Cardiac septum (tissue), 1 donor: ENCODE data around the gene NEURL1B. TPM values are rescaled to one million over a fixed set of nuclear protein-coding genes. Genes with fewer than 3 reads are reported as not detected.
A peak's percentile ranks its signal among the peaks of the same experiment; 100 is the strongest.
"Not testable (repeated sequence)": the region's sequence is repeated elsewhere in the genome, so short reads cannot be mapped to it uniquely, and the experiment has no call there.

Experiments used
- DNase-seq: peaks from one replicate; pipeline ENCODE4 v3.0.0-alpha.2; 2020; ENCODE audit warnings: low spot score
- intact Hi-C: fragments of 100-400 bp; cut with DNase I; formaldehyde crosslinking; loops from one replicate; pipeline ENCODE4 v1.14.0; 2022
- total RNA-seq: library from RNA; stranded (reverse); fragmentation: NEBNext Ultra II Directional; extraction: Animal tissue kit (Norgen Biotek cat#: 25700); gene quantifications from one replicate; pipeline ENCODE4 v1.2.1, GENCODE V29; 2021
- donor health status: DM: no; HTN: no; CAD: no.

Gene NEURL1B
- total RNA-seq, 1 donor from 2014 or later = 19.7 TPM

DNA sequence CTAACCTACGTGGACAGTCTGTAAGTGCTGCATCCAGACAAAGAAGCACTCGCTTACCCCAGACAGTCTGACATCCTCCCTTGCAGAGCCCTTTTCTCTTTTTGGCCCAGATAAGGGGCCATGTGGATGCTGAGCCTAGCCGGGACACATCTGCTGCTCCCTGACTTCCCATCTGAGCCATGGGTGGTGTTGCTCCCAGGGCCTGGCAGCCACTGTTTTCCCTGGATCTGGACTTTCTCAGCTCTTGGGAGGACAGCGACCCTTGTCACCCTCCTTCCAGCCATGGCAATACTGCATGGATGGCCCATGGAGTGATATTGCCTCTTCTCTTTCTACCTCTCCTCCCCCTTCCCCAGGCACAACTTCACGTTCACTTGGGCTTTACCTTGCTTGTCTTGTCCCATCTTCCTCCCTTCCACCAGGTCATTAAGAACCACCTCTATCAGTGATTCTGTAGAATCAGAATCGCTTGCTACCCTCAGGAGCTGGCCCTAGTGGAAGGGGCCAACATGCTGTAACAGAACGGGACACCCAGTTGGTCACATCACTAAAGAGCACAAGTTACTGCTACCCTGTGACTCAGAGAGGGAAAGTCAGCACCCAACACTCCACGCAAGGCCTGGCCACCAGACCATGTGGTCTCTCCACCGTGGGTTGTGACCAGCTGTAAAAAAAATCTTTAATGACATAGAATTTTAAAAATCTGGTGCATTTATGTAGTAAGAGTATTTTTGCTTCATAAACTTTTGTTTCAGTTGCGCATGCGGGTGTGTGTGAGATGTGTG lies 4.4 kb downstream of the NEURL1B start:
- intact Hi-C loops = no loop called here
- no peak for DNase-seq

DNA sequence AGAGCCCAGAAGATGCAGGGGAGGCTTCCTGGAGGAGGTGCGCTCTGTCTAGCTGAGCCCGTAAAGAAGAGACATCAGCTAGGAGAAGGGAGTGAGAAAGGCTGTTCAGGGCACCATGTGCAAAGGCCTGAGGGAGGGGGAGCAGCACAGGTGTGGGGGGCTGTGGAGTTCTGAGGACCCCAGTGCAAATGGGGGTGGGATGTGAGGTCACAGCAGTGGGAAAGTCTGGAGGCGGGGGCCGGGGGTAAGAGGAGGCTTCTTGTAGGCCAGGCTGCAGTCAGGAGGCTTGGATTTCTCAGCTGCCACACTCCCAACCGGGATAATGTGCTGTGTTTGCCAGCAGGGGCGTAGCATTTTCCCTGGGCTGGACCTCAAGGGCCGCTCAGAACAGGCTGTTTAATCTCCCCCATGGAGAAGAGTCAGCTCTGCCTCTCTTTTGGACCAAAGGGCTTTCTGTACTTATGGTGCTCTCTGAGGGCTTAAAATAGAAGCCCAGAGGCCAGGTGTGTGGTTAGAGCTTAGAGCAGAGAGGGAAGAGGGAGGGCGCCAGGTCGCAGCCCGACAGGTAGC lies 5.7 kb downstream of the NEURL1B start:
- intact Hi-C loops = no loop called here
- no peak for DNase-seq

DNA sequence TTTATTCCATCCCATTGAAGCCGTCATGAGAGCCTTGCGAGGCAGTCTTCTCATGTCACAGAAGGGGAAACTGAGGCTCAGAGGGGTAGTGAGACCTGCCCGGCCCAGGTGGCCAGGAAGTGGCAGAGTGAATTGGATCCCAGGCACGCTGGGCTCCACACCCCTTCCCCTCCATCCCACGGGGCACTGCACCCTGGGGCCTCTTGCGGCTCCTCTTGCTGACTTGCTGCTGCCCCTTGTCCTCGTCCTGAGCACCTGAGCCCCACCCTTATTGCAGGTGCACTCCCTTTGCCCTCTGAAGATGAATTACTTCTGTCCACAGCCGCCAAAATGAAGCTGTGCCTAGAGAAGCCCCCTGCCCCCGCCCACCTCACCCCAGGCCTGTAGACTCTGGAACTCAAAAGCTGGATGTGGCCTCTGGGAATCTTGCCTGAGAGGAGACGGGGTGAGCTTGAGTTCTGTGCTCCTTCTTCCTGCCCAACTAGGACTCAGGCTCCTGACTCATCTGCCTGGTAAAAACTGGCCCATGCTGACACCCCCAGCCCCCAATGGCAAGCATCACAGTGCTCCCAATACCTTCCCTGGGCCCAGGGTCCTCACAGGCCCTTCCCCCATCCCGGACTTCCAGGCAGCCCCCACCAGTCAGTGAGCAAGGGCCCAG lies 6.4 kb downstream of the NEURL1B start:
- no peak for DNase-seq
- intact Hi-C loops = no loop called here

DNA sequence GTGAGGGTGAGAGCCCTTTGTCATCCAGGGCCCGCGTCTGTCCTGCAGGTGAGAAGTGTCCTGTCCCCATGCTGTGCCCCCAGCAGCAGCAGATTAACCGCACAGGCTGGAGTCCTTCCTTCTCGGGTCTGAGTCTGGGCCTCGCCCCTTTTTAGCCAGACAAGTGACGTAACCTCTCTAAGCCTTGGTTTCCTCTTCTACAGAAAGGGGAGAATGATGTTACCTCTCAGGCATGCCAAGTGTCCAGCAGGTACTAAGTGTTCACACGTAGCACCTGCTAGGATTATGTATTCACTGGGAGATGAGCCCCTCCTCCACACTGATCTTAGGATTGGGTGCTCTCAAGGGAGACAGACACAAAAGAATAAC lies 6.9 kb downstream of the NEURL1B start:
- no peak for DNase-seq
- intact Hi-C loops = no loop called here

DNA sequence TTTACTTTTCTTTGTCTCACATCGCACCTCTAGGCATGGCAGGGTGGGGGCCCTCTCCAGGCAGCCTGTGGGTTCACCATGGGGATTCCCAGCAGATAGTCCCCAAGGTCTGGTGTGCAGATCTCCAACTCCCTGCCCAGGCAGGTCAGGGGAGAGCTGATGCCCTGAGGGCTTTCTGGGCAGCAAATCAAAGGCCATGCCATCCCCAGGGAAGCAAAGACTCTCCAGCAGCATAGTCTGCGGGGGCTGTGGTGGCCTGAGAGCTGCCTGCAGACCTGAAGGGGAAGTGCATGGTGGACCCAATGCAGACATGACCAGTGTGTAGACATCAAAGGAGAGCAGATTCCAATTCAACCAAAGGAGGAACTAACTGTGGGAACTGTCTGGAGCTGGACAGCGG lies 7.7 kb downstream of the NEURL1B start:
- no peak for DNase-seq
- intact Hi-C loops = no loop called here

DNA sequence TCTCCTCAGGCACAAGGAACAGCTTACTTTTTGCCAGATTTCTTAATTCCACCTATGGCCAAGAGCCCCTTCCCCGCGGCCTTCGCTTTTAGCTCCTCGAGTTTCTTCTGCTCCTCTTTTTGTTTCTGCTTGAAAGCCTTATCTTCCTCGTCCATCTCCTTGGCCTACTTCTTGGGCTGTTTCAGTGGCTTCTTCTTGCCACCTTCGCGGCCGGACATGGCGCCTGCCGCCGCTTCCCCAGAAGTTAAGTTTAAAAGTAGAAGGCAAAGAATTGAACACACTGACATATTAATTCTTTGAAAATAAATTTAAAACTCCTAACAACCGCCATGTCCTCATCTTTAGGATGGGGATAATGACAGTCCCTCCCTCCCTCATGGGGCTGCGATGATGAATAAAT lies 15.4 kb downstream of the NEURL1B start:
- intact Hi-C loops, DNase-seq: not testable (repeated sequence)

DNA sequence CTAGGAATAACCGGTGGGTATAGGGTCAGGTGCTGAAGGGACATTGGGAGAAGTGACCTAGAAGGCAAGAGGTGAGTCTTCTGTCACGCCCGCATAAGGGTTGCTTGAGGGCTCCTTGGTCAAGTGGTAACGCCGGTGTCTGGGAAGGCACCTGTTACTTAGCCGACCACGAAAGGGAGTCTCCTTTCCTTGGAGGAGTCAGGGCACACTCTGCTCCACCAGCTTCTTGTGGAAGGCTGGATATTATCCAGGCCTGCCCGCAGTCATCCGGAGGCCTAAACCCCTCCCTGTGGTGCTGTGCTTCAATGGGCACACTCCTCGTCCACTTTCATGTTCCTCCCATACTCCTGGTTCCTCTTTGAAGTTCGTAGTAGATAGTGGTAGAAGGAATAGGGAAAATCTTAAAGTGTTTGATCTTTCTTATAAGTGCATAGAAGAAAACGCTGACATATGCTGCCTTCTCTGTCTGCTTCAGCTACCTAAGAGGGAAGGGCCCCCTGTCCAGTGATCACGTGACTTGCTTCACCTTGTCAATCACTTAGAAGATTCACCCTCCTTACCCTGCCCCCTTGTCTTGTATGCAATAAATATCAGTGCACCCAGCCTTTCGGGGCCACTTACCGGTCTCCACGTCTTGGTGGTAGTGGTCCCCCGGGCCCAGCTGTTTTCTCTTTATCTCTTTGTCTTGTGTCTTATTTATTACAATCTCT lies 16.6 kb downstream of the NEURL1B start:
- intact Hi-C loops = not testable (repeated sequence)

DNA sequence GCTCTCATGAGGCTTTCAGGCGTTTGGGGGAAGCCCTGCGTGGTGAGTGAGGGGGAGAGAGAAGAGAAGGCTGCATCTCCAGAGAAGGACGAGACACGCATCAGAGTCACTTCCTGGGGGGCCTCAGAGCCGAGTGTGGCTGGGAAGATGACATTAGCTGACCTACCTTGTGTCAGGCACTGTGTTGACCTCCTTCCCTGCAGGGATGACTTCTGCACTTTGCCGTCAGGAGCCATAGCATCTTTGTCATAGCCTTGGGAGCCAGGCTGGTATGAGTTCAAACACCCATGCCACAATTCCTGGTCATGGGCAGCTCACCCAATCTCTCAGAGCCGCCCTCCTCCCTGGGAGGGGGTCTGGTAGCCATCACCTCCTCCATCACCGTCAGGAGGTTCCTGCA lies 17.3 kb downstream of the NEURL1B start:
- intact Hi-C loops = no loop called here
- DNase-seq = no peak

More for the DNA sequence above, 16.6 kb downstream of the NEURL1B start:
- not testable (repeated sequence) for DNase-seq

DNA sequence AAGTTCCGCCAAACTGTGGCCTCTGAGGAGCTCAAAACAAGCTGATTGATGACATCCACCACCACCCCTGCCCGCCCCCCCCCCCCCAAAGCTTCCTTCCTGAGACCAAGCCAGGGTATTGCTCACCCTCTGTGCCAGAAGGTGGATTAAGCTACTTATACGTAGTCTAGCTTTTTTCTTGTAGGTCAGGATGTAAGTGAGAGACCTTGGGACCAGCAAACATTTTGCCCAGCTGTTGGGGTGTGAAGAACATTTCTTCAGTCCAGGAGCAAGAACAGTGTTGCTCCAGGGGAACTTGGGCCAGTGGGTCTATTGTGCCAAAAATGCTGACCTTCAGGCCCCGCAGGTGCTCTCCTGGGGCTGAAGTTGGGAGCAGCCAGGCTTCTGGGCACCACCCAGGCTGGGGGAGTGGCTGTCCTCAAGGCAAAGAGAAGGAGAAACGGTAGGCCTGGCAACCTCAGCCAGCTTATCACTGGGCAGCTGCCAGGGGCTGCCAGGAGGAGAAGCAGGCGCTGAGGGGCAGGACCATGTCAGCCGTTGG lies 18.0 kb downstream of the NEURL1B start:
- peak; percentile 87 for DNase-seq
- intact Hi-C loops = no loop called here

DNA sequence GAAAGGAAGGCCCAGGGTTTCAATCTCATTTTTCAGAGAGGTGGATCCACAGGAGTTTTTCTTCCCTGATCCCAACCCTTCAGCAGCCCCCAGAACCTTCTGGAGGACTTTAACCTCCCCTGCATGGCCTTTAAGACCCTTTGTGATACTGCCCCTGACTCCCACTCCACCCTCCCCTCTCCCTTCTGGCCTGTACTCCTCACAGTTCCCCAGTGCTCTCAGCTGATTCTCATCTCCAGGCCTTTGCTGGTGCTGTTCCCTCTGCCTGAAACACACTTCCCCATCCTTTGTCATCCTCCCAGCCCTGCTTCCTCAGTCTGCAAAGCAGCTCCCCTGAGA lies 18.5 kb downstream of the NEURL1B start:
- DNase-seq = no peak
- intact Hi-C loops = no loop called here

DNA sequence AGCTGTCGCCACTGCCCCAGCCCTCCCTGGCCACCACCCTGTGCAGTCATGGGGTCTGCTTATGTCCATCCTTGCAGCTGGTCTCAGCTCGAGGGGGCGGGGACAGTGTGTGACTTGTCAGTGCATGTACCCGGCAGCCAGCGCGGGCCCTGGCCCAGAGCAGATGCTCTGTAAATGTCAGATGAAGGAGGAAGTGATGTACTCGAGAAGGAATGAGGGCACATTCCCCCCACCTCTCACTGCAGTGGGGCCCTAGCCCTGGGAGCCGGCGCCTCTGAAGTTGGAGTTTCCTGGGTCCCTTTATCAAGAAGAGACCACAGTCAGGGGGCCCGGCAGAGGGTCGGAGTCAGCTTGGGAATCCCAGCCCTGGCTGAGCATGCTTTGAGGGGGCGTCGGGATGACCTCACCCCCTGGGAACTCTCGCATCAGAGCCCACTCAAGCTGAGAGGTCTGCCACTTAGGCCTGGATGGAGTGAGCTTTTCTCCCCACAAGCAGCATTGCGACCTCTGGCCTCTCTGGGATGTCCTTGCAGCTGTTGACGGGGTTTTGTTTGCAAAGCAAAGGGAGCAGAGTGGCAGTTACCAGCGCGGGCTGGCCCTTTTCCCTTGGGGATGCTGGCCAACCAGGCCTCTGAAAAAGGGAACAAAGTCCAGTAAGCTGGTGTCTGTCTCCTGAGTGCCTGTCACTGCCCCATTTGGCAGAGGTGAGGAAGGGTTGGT lies 19.0 kb downstream of the NEURL1B start:
- peak; percentile 94 for DNase-seq
- intact Hi-C loops = loop anchor here (2.0 kb wide), 1 partner anchor 35 kb away; no protein-coding TSS in a partner anchor

DNA sequence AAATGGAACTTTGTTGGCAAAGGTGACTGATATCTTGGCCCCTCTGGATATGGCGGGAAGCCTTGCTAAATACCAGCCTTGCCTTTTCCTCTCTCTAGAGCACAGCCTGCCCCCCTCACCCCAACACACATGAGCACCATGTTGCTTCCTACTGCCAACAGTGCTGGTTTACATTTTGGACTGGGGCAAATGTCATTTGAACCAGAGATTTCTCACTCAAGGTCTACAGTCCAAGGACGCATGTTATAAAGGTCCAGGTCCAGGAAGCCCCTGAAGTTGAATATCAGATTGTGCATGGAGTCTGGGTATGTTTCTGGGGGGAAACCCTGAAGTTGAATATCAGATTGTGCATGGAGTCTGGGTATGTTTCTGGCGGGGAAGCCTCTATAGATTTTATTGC lies 19.9 kb downstream of the NEURL1B start:
- intact Hi-C loops = loop anchor here (2.0 kb wide), 1 partner anchor 34 kb away; no protein-coding TSS in a partner anchor
- no peak for DNase-seq

DNA sequence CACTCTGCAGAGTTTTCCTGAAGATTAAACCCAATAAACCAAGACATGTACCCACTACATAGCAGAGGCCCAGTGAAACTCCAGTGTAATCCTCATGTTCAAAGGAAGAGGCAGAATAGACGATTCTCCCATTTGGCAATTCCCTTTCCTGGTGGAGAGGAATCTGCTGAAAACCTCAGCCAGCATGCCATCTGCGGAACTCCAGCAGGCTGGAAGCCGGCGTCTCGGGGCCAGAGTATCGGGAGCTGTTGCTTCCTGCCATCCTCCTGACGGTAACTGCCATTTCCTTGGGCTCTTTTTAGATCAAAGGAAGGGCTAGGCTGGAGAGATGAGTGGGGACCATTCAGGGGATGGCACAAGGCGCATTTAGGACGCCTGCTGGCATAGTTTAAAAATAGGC lies 20.5 kb downstream of the NEURL1B start:
- intact Hi-C loops = loop anchor here (2.0 kb wide), 1 partner anchor 33 kb away; no protein-coding TSS in a partner anchor
- DNase-seq = no peak

DNA sequence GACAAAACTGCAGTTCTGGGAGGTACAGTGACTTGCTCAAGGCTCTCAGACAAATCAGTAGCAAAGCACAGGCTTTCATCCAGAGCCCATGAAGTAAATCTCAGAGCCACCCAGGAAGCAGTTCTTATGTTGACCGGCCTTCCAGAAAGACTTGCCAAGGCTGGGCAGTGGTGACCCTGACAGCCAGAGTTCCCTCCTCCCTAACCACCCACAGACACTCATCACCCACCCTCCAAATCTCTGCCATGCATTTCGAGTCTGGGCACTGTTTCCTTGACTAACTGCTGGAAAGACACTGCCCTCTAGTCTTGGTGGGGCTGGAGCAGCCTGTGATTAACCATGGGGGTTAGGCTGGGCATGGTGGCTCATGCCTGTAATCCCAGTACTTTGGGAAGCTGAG lies 21.5 kb downstream of the NEURL1B start:
- intact Hi-C loops = no loop called here
- no peak for DNase-seq

DNA sequence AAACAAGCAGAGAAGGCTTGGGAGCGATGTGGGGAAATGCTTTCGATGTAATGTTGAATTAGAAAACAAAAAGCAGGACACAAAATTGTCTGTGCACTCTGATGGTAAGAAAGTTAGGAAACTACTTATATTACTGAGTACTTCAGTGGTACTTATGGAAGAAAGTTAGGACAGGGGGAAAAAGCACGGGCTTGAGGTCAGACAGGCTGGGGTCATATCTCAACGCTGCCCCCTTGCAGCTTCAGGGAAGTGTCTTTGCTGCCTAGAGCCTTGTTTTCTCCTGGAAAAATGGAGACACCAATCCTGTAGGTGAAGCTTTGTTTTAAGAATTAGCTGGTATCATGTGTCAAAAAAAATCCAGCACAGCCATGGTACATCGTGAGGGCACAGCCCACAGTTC lies 23.0 kb downstream of the NEURL1B start:
- intact Hi-C loops = no loop called here
- DNase-seq = no peak

DNA sequence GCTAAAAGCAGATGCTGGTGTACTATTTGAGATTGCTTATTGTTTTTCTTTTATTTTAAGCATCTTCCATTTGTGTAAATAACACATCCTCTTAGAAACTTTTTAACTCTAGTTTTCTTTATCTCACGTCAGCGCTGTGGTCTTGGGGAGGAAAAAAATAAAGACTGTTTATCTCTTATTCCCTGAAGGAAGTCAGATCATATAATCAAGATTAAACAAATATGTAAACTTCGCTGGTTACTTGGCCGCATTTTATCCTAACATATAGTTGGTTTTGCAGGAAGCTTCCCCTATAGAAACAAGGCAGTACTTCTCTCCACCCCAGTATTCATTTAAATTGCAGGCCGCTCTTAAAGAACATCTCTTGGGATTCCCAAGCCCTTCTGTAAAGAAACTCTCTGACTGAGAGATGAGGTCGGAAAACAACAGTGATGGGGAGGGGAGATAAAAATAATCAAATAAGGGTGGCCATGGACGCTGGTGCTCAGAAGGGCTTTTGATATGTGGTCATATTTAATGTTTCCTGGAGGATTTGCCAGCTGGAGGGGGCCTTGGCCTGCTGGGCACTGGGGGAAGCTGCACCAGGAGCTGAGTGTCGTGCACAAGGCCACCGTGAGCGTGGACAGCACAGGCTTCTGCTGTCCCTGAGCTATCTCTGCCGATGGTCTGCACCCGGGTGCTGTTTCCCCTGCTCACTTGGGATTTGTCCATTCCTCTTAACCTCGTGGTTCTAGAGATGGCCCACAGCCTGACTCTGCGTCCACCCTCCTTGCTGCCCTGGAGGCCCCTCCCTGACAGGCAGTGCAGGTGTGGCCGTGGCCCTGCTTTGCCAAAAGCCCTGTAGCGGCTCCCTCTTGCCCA lies 23.8 kb downstream of the NEURL1B start:
- no peak for DNase-seq
- intact Hi-C loops = no loop called here

DNA sequence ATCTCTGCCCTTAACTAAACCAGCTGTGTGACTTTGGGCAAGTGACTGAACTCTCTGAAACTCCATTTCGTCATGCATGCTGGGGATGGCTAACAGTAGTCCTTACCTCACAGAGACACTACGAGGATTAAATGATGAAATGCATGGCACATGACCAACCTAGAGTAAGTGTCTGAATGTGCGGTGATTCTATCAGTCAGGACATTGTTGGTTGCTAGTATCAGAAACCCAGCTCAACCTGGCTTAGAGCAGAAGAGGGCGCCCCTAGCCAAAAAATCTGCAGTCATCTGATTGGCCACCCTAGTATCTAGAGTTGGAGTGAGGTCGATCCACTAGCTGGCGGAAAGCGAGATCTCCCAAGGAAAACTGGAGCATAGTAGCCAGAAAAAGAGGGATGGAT lies 25.2 kb downstream of the NEURL1B start:
- no peak for DNase-seq
- intact Hi-C loops = loop anchor here (1.0 kb wide), 1 partner anchor 31 kb away; no protein-coding TSS in a partner anchor

DNA sequence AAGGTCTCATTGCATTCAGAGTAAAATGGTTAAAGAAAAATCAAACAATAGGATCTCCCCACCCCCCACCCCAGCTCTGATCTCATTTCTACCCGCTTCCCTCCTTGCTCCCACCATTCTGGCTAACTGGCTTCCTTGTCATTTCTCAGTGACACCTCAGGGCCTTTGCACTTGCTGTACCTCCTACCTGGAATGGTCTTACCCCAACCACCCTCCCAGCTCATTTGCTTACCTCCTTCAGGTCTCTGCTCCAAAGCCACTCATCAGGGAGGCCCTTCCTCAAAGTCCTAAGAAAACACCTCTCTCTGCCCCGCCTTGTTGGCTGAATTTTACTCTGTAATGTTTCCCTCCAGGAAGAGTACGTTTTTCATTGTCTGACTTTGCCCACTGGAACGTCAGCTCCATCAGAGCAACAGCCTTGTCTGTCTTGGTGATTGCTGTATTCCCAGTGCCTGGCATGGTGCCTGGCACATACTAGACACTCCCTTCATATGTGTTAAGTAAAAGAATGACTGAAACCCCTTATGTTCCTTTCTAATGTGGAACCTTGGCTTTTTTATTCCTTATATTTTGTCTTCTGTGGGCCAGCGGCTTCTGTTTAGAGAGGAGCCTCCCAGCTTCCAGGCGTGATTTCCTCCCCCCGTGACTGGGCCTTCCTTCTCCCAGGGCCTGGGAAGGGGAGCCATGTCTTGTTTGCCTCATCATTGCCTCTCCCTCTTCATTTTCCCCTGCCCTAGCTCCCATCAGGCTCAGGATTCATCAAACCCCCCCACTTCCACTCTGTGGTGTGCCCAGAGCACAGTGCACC lies 26.9 kb downstream of the NEURL1B start:
- intact Hi-C loops = no loop called here
- no peak for DNase-seq
